NCI-H2171 treated with DMSO at 0.1 percent for 48 hours (cell line): ENCODE results near the gene WFDC11.

Source experiments
- DNase-seq: peaks from one replicate; lab custom pipeline; 2025; lab: John Stamatoyannopoulos, UW

The WFDC11 gene

GRCh38 chr20:45626540-45626939, 43.5 kb downstream of the WFDC11 start:
- no peak for DNase-seq

- DNase-seq, result no peak
Measured at GRCh38 chr20:45621593-45621992, 48.4 kb downstream of the WFDC11 start.

DNA sequence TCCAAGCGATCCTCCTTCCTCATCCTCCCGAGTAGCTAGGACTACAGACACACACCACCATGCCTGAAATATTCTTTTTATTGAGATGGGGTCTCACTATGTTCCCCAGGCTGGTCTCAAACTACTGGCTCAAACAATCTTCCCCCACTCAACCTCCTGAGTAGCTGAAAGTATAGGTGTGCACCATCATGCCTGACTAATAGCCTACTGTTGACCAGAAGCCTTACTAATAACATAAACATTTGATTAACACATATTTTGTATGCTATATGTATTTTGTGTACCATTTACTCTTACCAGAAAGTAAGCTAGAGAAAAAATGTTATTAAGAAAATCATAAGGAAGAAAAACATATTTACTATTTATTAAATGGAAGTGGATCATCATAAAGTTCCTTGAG, 52.4 kb downstream of the WFDC11 start:
- no peak for DNase-seq

GRCh38 chr20:45612314-45612713, 57.7 kb downstream of the WFDC11 start:
- DNase-seq, result no peak

DNA sequence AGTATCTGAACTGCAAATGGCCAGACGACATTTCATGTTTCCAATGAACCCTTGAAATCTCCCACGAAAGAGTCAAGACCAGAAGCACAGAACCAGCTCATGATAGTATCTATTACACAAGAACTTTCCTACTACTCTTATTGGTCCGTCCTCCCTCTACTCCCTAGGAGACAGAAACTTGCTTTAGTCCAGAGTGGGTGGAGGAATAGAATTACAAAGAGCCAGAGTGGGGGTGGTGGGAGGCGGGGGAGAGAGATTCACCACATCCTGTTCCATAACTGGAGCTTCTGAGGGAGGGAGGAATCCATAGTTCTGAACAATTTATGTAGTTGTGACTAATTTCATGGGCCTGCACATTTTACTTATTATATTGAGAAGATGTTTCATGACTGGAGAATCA, 59.0 kb downstream of the WFDC11 start:
- DNase-seq, result no peak

GRCh38 chr20:45607810-45608209, 62.2 kb downstream of the WFDC11 start:
- no peak for DNase-seq
